HL-60 (cell line): ENCODE measurements around the gene TXNDC17.

Experiments used
- CTCF ChIP-seq: IDR thresholded peaks from one replicate; pipeline ENCODE4 v1.5.1; 2011; ENCODE audit warnings: low read length, control low read depth, inconsistent platforms; ENCODE audit not compliant: insufficient read depth
- GABPA ChIP-seq: IDR thresholded peaks from 2 replicates; pipeline ENCODE4 v1.6.1; 2012; ENCODE audit warnings: low read depth
- POLR2AphosphoS5 ChIP-seq: IDR thresholded peaks from 2 replicates; pipeline ENCODE4 v1.6.1; 2012; ENCODE audit warnings: low read depth
- REST ChIP-seq: IDR thresholded peaks from 2 replicates; pipeline ENCODE4 v1.6.1; 2012; ENCODE audit warnings: low read depth; ENCODE audit not compliant: insufficient replicate concordance

- TF ChIP-seq POLR2AphosphoS5 (no peak), CTCF (no peak), REST (no peak), GABPA (no peak)
Measured at GRCh38 chr17:6597727-6598126, 43.1 kb upstream of the TXNDC17 start.
